ENCODE measurements around the gene CRB3.
A peak's percentile ranks its signal among the peaks of the same experiment; 100 is the strongest.
"Not testable (repeated sequence)": the region's sequence is repeated elsewhere in the genome, so short reads cannot be mapped to it uniquely, and the experiment has no call there.

CRB3 gene

GRCh38 chr19:6464070-6464873 lies at the start of gene CRB3:
Gene CRB3, plus strand, starts transcription at chr19:6464271. Its CDS starts 431 bp downstream, at chr19:6464702.
- DNase-seq: peak; percentile 90

GRCh38 chr19:6414793-6415590 lies 49.1 kb upstream of the CRB3 start:
- no peak for DNase-seq

GRCh38 chr19:6415591-6416190 lies 48.4 kb upstream of the CRB3 start:
- DNase-seq: no peak

GRCh38 chr19:6416658-6417405 lies 47.2 kb upstream of the CRB3 start:
- no peak for DNase-seq

- no peak for DNase-seq
These were observed 46.1 kb upstream of the CRB3 start for GRCh38 chr19:6417713-6418561.

- DNase-seq: no peak
These were observed 45.5 kb upstream of the CRB3 start for GRCh38 chr19:6418562-6418932.

- DNase-seq: no peak
These were observed 42.7 kb upstream of the CRB3 start for GRCh38 chr19:6421075-6422014.

GRCh38 chr19:6423499-6424194 lies 40.4 kb upstream of the CRB3 start:
- DNase-seq: no peak

GRCh38 chr19:6424195-6424938 lies 39.7 kb upstream of the CRB3 start, which contains the start of gene KHSRP:
Gene KHSRP, minus strand, starts transcription at chr19:6424811. Its CDS starts 110 bp downstream, at chr19:6424701.
- peak; percentile 54 for DNase-seq

- peak; percentile 100 for DNase-seq
These were observed 38.9 kb upstream of the CRB3 start for GRCh38 chr19:6424939-6425731.

- DNase-seq: no peak
These were observed 38.1 kb upstream of the CRB3 start for GRCh38 chr19:6425732-6426620.

GRCh38 chr19:6427131-6427530 lies 36.9 kb upstream of the CRB3 start:
- no peak for DNase-seq

GRCh38 chr19:6428692-6429418 lies 35.2 kb upstream of the CRB3 start:
- DNase-seq: not testable (repeated sequence)

GRCh38 chr19:6429419-6430221 lies 34.5 kb upstream of the CRB3 start:
- no peak for DNase-seq

GRCh38 chr19:6431891-6432290 lies 32.2 kb upstream of the CRB3 start:
- no peak for DNase-seq

GRCh38 chr19:6433165-6433564 lies 30.9 kb upstream of the CRB3 start:
- no peak for DNase-seq

All from NCI-H1105 (cell line).